Subcutaneous adipose tissue (tissue), 4 donors: ENCODE results near the gene KLF15. TPM values are rescaled to one million over a fixed set of nuclear protein-coding genes. Genes with fewer than 3 reads are reported as not detected.

Source experiments
- total RNA-seq, 4 donors: library from RNA; depleted of rRNA; stranded (reverse); fragments of >200 nt; gene quantifications; one replicate each; pipeline ENCODE4 v1.1.0, GENCODE V29; 2016
- TF ChIP-seq, protein P1 (sequence below): fragments of 450-650 bp; IDR thresholded peaks from one replicate; pipeline ENCODE4 v1.5.1; 2016; ENCODE audit warnings: low read depth, mild to moderate bottlenecking, control low read depth, antibody characterized with exemption, moderate library complexity

The KLF15 gene
- total RNA-seq, 4 donors from 2014 or later, result 51.3 to 147 (median 73.0) TPM

DNA sequence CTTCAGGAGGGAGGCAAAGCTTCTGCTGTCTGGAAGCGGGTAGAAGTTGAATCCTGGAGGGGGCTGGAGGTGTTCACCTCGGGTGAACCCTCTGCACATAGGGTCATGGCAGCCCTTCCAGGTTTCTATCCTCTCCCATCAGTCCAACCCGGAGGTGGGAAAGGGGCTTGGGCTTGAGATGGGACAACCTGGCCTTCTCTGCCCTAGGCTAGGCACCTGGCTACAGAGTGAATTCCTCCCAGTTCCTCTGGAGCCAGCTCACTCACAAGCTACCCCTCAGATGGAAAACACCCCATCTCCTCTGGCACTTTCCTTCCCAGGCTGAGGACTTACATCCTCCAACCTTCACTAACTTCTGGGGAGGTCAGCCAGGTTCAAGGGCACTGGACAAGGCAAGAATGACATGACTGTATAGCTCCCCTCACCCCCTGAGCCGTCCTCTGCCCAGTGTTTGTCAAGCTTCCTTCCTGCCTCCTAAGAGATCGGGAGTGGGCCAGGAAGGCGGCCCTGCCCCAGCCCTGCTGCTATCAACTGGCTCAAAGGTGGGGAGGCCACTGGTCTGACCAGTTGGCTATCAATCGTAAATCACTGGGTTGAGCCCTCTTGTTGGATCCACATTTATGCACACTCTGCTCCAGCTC lies 45.8 kb downstream of the KLF15 start:
- TF ChIP-seq, protein P1, sequence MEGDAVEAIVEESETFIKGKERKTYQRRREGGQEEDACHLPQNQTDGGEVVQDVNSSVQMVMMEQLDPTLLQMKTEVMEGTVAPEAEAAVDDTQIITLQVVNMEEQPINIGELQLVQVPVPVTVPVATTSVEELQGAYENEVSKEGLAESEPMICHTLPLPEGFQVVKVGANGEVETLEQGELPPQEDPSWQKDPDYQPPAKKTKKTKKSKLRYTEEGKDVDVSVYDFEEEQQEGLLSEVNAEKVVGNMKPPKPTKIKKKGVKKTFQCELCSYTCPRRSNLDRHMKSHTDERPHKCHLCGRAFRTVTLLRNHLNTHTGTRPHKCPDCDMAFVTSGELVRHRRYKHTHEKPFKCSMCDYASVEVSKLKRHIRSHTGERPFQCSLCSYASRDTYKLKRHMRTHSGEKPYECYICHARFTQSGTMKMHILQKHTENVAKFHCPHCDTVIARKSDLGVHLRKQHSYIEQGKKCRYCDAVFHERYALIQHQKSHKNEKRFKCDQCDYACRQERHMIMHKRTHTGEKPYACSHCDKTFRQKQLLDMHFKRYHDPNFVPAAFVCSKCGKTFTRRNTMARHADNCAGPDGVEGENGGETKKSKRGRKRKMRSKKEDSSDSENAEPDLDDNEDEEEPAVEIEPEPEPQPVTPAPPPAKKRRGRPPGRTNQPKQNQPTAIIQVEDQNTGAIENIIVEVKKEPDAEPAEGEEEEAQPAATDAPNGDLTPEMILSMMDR, result no peak

DNA sequence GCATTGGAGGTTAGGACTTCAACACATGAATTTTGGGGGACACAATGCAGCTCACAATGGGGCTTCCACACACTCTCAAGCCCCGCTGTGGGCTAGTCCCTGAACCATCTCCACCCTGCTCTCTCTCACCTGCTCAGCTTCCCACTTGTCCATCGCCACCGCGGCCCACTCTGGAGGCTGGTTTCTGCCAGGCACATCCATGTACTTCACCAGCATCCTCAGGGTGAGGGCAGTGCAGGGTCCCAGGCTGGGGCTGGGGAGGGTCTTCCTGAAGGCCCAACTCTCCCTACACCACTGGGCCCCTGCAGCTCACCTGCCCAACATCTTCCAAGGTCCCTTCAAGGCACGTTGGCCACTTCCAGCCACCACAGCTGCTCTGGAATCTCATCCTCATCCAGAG lies 46.4 kb downstream of the KLF15 start:
- TF ChIP-seq, protein P1, result no peak

DNA sequence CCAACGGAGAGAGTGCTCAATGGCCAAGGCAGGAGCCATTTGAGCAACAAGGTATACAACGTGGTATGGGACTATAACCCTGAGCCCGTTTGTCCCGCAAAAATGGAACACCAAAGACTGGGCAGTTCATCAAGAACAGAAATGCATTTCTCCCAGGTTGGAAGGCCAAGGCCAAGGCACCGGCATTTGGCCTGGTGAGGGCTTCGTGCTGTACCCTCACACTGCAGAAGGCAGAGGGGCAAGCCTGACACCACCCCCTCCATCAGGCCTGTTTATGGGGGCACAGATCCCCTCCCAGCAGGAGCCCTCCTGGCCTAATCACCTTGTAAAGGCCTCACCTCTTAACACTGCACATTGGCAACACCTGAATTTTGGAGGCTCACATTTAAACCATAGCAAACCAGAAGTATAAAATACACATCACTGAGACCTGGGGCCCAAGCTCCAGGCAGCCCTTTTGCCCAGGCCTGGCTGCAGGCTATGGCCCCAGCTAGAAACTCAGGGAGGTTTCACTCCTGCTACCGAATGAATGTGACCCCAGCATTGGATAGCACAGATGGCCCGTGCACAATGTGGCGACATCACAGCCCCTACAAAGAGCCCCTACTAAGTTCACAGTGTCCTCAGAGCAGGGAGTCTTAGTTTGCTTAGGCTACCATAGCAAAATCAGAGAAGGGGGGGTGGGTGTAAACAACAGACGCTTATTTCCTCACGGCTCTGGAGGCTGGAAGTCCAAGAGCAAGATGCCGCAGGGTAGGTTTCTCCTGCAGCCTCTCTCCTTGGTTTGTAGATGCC lies 47.1 kb downstream of the KLF15 start:
- TF ChIP-seq, protein P1, result no peak

DNA sequence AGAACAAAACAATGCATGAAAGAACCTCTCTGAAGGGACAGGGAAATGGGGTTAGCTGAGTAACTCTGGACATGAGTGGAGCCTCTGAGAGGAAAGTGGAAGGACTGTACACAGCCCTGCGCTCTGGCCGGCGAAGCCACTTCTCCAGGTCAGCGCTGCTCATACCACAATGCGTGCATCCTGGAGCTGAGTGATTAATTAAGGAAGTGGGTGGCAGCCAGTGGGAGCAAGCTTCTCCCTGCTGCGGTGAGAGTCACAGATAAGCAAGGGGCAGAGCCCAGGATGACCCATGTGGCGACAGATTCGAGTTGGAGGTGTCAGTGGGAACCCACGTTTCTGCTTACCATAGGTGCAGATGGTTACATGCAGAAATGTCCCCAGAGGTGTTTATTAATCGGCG lies 48.0 kb downstream of the KLF15 start:
- TF ChIP-seq, protein P1, result no peak

DNA sequence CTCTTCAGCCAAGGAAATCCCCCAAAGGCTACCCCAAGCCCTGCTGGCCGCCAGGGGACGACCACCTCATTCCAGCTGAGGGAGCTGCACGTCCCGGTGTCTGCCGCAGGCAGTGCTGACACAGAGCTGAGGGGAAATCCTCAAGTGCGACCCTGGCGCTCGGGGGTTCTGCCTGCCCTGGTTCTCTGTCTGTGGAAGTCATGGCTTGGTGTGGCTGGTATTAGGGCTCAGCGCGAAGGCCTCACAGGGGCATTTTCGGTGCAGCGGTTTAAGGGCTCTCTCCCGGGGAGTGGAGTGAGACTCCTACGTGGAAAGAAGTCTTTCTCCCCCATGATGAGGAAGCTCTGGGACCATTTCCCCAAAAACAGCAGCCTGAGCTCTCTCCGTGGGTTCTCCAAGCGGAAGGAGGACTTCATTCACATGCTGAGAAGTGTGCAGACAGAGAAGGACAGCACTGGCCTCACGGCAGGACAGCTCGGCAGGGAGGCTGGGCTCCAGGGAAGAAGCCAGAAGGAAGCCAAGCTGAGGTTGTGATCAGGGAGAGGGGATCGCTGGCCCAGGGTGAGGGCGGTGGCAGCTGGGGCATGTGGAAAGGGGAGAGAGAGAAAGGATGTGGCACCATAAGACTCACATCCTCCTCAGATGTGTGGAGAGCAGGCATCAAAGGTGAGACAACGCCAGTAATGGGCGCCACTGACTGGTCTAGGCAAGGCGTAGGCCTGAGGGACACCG lies 48.6 kb downstream of the KLF15 start:
- TF ChIP-seq, protein P1, result no peak

DNA sequence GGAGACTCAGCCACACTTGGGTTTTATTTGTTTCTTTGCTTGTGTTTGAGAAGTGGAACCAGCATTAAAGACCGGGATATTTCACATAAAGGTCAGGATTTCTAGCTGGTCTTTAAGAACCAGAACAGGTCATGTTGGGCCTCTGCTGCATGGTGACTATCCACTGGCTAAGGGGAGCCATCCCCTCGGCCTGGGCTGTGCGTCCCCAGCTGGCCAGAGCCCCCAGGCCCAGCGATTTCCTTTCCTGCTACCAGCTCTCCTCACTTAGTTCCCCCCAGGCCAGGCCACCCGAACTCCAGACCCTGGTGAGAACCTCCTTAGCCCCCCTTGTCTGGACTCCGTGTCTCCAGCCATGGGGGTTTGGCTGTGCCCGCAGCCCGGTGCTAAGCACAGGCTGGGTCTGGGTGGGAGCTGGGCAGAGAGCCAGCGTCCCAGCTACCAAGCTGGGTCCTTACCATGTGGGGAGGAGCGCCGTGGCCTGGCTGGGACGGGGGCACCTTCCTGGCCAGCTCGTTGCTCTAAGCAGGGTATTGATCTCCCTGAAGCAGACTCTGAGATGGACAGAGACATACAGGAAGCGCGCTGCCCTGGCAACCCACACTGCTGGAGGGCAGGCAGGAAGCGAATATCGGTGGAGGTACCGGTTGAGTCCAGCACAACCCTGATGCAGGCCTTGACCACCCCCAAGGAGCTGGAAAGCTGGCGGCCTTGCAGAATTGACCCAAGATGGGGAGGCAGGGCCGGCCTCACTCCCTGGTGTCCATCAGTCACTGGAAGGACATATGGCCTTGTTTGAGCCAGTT lies 49.4 kb downstream of the KLF15 start:
- TF ChIP-seq, protein P1, result no peak
